ENCODE results near the gene RBM20.

The RBM20 gene

GRCh38 chr10:110778211-110778610 lies 134.1 kb downstream of the RBM20 start:
- no peak for DNase-seq (ENCODE audit: low read depth in 1 of 2, low spot score in 1 of 2)
- Histone ChIP-seq H3K27ac (replicated peaks) (no peak overlapping the region), H3K4me3 (replicated peaks; ENCODE audit: insufficient read depth, low read length) (no peak overlapping the region), H3K27me3 (ENCODE audit: insufficient read depth, poor library complexity, severe bottlenecking) (peaks cover 12% of the 10 kb centered on the region)
- TF ChIP-seq, protein P1, sequence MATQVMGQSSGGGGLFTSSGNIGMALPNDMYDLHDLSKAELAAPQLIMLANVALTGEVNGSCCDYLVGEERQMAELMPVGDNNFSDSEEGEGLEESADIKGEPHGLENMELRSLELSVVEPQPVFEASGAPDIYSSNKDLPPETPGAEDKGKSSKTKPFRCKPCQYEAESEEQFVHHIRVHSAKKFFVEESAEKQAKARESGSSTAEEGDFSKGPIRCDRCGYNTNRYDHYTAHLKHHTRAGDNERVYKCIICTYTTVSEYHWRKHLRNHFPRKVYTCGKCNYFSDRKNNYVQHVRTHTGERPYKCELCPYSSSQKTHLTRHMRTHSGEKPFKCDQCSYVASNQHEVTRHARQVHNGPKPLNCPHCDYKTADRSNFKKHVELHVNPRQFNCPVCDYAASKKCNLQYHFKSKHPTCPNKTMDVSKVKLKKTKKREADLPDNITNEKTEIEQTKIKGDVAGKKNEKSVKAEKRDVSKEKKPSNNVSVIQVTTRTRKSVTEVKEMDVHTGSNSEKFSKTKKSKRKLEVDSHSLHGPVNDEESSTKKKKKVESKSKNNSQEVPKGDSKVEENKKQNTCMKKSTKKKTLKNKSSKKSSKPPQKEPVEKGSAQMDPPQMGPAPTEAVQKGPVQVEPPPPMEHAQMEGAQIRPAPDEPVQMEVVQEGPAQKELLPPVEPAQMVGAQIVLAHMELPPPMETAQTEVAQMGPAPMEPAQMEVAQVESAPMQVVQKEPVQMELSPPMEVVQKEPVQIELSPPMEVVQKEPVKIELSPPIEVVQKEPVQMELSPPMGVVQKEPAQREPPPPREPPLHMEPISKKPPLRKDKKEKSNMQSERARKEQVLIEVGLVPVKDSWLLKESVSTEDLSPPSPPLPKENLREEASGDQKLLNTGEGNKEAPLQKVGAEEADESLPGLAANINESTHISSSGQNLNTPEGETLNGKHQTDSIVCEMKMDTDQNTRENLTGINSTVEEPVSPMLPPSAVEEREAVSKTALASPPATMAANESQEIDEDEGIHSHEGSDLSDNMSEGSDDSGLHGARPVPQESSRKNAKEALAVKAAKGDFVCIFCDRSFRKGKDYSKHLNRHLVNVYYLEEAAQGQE (IDR thresholded peaks at IDR 0.05; ENCODE audit: insufficient replicate concordance, low read depth) = no peak
- no peak for TF ChIP-seq SPI1 (IDR thresholded peaks at IDR 0.05; ENCODE audit: borderline replicate concordance, low read depth)
- TF ChIP-seq CTCF (IDR thresholded peaks at IDR 0.05; ENCODE audit: insufficient read depth, low read length) = no peak
- no peak for TF ChIP-seq POLR2AphosphoS5 (IDR thresholded peaks at IDR 0.05; ENCODE audit: low read depth)
- TF ChIP-seq GABPA (IDR thresholded peaks at IDR 0.05; ENCODE audit: low read depth) = no peak

DNA sequence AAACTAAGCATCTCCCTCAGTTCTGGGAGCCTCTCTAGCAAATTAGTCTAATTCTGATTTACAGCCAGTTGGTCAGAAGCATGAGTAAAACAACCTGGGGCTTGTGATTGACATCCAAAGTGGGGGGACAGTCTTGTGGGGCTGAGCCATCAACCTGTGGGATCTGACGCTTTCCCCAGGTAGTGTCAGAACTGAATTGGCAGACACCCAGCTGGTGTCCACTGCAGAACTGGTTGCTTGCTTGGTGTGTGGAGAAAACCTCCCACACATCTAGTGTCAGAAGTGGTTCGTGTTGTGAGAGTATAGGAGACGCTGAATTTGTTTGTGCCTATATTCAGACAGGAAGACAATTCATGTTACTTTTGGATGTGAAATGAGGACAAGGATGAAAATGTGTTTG lies 135.4 kb downstream of the RBM20 start:
- peaks cover 12% of the 10 kb centered on the region for H3K27me3 ChIP-seq (ENCODE audit: insufficient read depth, poor library complexity, severe bottlenecking)
- DNase-seq (ENCODE audit: low read depth in 1 of 2, low spot score in 1 of 2) = no peak
- no peak overlapping the region for H3K4me3 ChIP-seq (replicated peaks; ENCODE audit: insufficient read depth, low read length)
- no peak for TF ChIP-seq SPI1 (IDR thresholded peaks at IDR 0.05; ENCODE audit: borderline replicate concordance, low read depth)
- no peak for TF ChIP-seq CTCF (IDR thresholded peaks at IDR 0.05; ENCODE audit: insufficient read depth, low read length)
- TF ChIP-seq, protein P1 (IDR thresholded peaks at IDR 0.05; ENCODE audit: insufficient replicate concordance, low read depth) = no peak
- no peak for TF ChIP-seq POLR2AphosphoS5 (IDR thresholded peaks at IDR 0.05; ENCODE audit: low read depth)
- no peak for TF ChIP-seq GABPA (IDR thresholded peaks at IDR 0.05; ENCODE audit: low read depth)
- no peak overlapping the region for H3K27ac ChIP-seq (replicated peaks)

DNA sequence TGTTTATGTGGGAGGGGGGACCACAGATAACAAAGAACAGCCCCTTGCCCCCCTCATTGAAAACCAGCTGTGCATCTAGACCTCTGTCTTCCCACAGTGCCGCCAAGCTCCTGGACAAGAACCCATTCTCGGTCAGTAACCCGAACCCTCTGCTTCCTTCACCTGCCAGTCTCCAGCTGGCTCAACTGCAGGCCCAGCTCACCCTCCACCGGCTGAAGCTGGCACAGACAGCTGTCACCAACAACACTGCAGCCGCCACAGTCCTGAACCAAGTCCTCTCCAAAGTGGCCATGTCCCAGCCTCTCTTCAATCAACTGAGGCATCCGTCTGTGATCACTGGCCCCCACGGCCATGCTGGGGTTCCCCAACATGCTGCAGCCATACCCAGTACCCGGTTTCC lies 136.6 kb downstream of the RBM20 start:
- DNase-seq (ENCODE audit: low read depth in 1 of 2, low spot score in 1 of 2) = no peak
- Histone ChIP-seq H3K27me3 (ENCODE audit: insufficient read depth, poor library complexity, severe bottlenecking) (peaks cover 12% of the 10 kb centered on the region), H3K27ac (replicated peaks) (no peak overlapping the region), H3K4me3 (replicated peaks; ENCODE audit: insufficient read depth, low read length) (no peak overlapping the region)
- TF ChIP-seq CTCF (IDR thresholded peaks at IDR 0.05; ENCODE audit: insufficient read depth, low read length) (no peak), SPI1 (IDR thresholded peaks at IDR 0.05; ENCODE audit: borderline replicate concordance, low read depth) (no peak), GABPA (IDR thresholded peaks at IDR 0.05; ENCODE audit: low read depth) (no peak), POLR2AphosphoS5 (IDR thresholded peaks at IDR 0.05; ENCODE audit: low read depth) (no peak)
- TF ChIP-seq, protein P1 (IDR thresholded peaks at IDR 0.05; ENCODE audit: insufficient replicate concordance, low read depth) = no peak
